ENCODE data around the gene YBX2. TPM values are rescaled to one million over a fixed set of nuclear protein-coding genes. Genes with fewer than 3 reads are reported as not detected.

YBX2 gene
- total RNA-seq, 1 experiment from 2014 or later, result 24.0 TPM

- Mint-ChIP-seq H3K27ac (no peak overlapping the region), H3K36me3 (ENCODE audit: insufficient read depth in 1 of 3, low read depth in 3 of 3) (peaks cover 3 to 22% (median 11%) of the 10 kb centered on the region in 3 experiments; a peak in 5 of 7 replicates), H3K4me1 (peaks cover 11 to 20% of the 10 kb centered on the region in 2 experiments), H3K4me3 (peak overlapping the region in 1 of 2 experiments; percentile 50; a peak in 1 of 5 replicates), H3K27me3 (ENCODE audit: low read depth) (peaks cover 33% of the 10 kb centered on the region), H3K9me3 (no peaks in the 10 kb centered on the region; a peak in 1 of 5 replicates)
- Histone ChIP-seq H4K8ac (replicated peaks; ENCODE audit: insufficient read length, low read depth, low read length) (no peak overlapping the region), H3K27ac (ENCODE audit: insufficient read length, low read depth, low read length) (no peak overlapping the region), H3K79me2 (ENCODE audit: insufficient read depth, low read length) (no peaks in the 10 kb centered on the region), H2BK120ac (ENCODE audit: low read depth, low read length, poor library complexity, severe bottlenecking) (no peak overlapping the region), H2AFZ (ENCODE audit: low read length) (no peak overlapping the region), H3K18ac (ENCODE audit: insufficient read length, low read depth, low read length) (no peak overlapping the region), H3K4ac (ENCODE audit: low read depth, low read length) (no peak overlapping the region), H3K27me3 (ENCODE audit: insufficient read depth, low read length) (peaks cover 2% of the 10 kb centered on the region), H4K5ac (ENCODE audit: insufficient read length, low read depth, low read length) (no peak overlapping the region), H3K4me1 (ENCODE audit: insufficient read depth, low read length) (peaks cover 2% of the 10 kb centered on the region; the same call in 1 of the 2 replicates), H3K23me2 (ENCODE audit: insufficient read length, low read depth, low read length, poor library complexity, severe bottlenecking) (peaks cover 4% of the 10 kb centered on the region), H3K9me3 (ENCODE audit: control insufficient read depth, low read depth, low read length) (no peaks in the 10 kb centered on the region), H4K91ac (ENCODE audit: insufficient read length, low read depth, low read length) (no peak overlapping the region), H3K4me2 (ENCODE audit: insufficient read depth, insufficient read length, low read length) (no peak overlapping the region), H3K9ac (ENCODE audit: extremely low read depth, insufficient read length, low read length) (no peak overlapping the region), H3K14ac (ENCODE audit: insufficient read depth, low read length) (no peak overlapping the region), H2AK5ac (ENCODE audit: insufficient read length, low read length) (no peak overlapping the region), H2BK20ac (ENCODE audit: low read depth, low read length, poor library complexity, severe bottlenecking) (no peak overlapping the region), H2BK12ac (ENCODE audit: insufficient read length, low read depth, low read length) (no peak overlapping the region), H2BK15ac (ENCODE audit: low read depth, low read length) (no peak overlapping the region), H3K23ac (ENCODE audit: insufficient read length, low read depth, low read length) (no peak overlapping the region), H3K79me1 (ENCODE audit: insufficient read depth, low read depth, low read length, poor library complexity, severe bottlenecking) (no peaks in the 10 kb centered on the region), H2BK5ac (ENCODE audit: insufficient read length, low read length) (no peak overlapping the region), H3K56ac (ENCODE audit: insufficient read length, low read depth, low read length) (no peak overlapping the region), H3T11ph (ENCODE audit: low read length) (no peak overlapping the region), H4K20me1 (ENCODE audit: control insufficient read depth, insufficient read depth, insufficient read length) (no peaks in the 10 kb centered on the region)
- DNase-seq, result no peak
- no CpG with 5 or more reads among the region's 19 CpGs for WGBS (ENCODE audit: extremely low coverage, insufficient read length, low lambda C conversion rate)
- TF ChIP-seq CTCF (conservative IDR thresholded peaks at IDR 0.05), result no peak
Measured at GRCh38 chr17:7290166-7290565, 4.3 kb downstream of the YBX2 start.

Measured in H9 (cell line).